Stimulated activated CD8-positive, alpha-beta memory T cell treated with anti-CD3 and anti-CD28 coated beads, Interleukin-2, amount 100 ng/mL, for 1 hour (primary cell): ENCODE data around the gene ATG13.

Experiments used
- DNase-seq, 2 donors: peaks; one replicate each; pipeline ENCODE4 v3.0.0-alpha.2; 2020; ENCODE audit warnings: low read depth in 2 of 2

Gene ATG13

GRCh38 chr11:46607516-46607915 lies 9.8 kb upstream of the ATG13 start:
- DNase-seq = no peak

- DNase-seq = no peak
Observed at GRCh38 chr11:46609386-46609785, 8.0 kb upstream of the ATG13 start.

- no peak for DNase-seq
Observed at GRCh38 chr11:46611526-46612304, 5.6 kb upstream of the ATG13 start.

GRCh38 chr11:46612326-46612725 lies 5.0 kb upstream of the ATG13 start:
- DNase-seq = no peak

- no peak for DNase-seq
Observed at GRCh38 chr11:46615756-46616155, 1.6 kb upstream of the ATG13 start.

GRCh38 chr11:46616551-46617133 lies 711 bp upstream of the ATG13 start:
- no peak for DNase-seq

GRCh38 chr11:46617972-46618314 lies 590 bp downstream of the ATG13 start:
- DNase-seq = no peak

- DNase-seq = no peak
Observed at GRCh38 chr11:46618837-46619236, 1.5 kb downstream of the ATG13 start.

GRCh38 chr11:46625406-46625805 lies 8.1 kb downstream of the ATG13 start:
- DNase-seq = no peak

- DNase-seq = no peak
Observed at GRCh38 chr11:46628961-46629360, 11.6 kb downstream of the ATG13 start.

GRCh38 chr11:46630237-46630636 lies 12.9 kb downstream of the ATG13 start:
- DNase-seq = no peak

- no peak for DNase-seq
Observed at GRCh38 chr11:46631676-46632075, 14.3 kb downstream of the ATG13 start.

GRCh38 chr11:46632502-46632901 lies 15.1 kb downstream of the ATG13 start:
- no peak for DNase-seq

GRCh38 chr11:46633291-46634217 lies 16.2 kb downstream of the ATG13 start:
- DNase-seq = no peak

GRCh38 chr11:46635557-46636139 lies 18.3 kb downstream of the ATG13 start:
- DNase-seq = no peak

GRCh38 chr11:46637546-46637945 lies 20.2 kb downstream of the ATG13 start:
- no peak for DNase-seq

GRCh38 chr11:46639197-46639839 lies 22.0 kb downstream of the ATG13 start:
- DNase-seq = no peak

GRCh38 chr11:46640036-46640788 lies 22.9 kb downstream of the ATG13 start:
- no peak for DNase-seq

GRCh38 chr11:46641639-46642038 lies 24.3 kb downstream of the ATG13 start:
- no peak for DNase-seq

GRCh38 chr11:46642627-46643335 lies 25.4 kb downstream of the ATG13 start:
- no peak for DNase-seq
